GM18951 (cell line): ENCODE results near the gene FKBP4.
A peak's percentile ranks its signal among the peaks of the same experiment; 100 is the strongest.

Source experiments
- POLR2A ChIP-seq: IDR thresholded peaks from 4 replicates; pipeline ENCODE4 v1.6.1; 2011; ENCODE audit warnings: mild to moderate bottlenecking; ENCODE audit not compliant: insufficient read length, insufficient read depth; ENCODE audit errors: extremely low read depth
- in situ Hi-C: fragments of 300-500 bp; cut with MboI; formaldehyde crosslinking; loops from one replicate; pipeline ENCODE4 v1.12.0; 2022; ENCODE audit warnings: low sequenced_read_pairs, mixed read lengths, inconsistent platforms; ENCODE audit not compliant: unreplicated experiment

FKBP4 gene

DNA sequence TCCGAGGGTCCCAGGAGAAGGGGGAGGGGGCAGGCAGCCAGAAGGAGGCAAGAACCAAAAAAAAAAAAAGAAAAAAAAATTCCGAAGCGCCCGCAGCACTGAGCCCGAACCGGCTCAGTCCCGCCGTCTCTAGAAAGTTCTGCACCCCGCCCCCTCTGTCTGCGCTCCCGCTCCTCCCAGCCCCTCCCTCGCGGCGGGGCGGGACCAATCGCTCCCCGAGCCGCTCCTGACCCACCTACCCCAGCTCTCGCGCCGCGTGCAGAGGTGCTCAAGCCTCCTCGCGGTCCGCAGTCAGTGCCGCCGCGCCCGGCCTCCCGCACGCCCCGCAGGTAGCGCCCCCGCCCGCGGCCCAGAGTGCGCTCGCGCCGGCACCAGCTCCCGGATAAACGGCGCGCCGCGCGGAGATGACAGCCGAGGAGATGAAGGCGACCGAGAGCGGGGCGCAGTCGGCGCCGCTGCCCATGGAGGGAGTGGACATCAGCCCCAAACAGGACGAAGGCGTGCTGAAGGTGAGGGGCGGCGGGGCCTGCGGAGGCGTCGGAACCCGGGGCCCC lies at the start of gene FKBP4:
Gene FKBP4, plus strand, starts transcription at position 235 of the 554 bp plus-strand sequence. Its CDS starts 170 bp downstream, at position 405.
- peak; percentile 76 for TF ChIP-seq POLR2A
- in situ Hi-C loops = no loop called here

- in situ Hi-C loops = no loop called here
- TF ChIP-seq POLR2A = no peak
Observed at GRCh38 chr12:2745655-2746054, 49.1 kb upstream of the FKBP4 start.

- in situ Hi-C loops = no loop called here
- no peak for TF ChIP-seq POLR2A
Observed at GRCh38 chr12:2749580-2749979, 45.2 kb upstream of the FKBP4 start.

DNA sequence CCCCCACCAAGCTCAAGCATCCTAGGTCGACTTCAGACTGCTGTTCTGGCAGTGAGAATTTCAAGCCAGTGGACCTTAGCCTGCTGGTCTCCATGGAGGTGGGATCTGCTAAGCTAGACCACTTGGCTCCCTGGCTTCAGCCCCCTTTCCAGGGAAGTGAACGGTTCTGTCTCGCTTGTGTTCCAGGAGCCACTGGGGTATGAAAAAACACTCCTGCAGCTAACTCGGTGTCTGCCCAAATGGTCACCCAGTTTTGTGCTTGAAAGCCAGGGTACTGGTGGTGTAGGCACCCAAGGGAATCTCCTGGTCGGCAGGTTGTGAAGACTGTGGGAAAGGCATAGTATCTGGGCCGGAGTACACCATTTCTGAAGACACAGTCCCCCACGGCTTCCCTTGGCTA lies 44.6 kb upstream of the FKBP4 start:
- in situ Hi-C loops = no loop called here
- TF ChIP-seq POLR2A = no peak

GRCh38 chr12:2751230-2751629 lies 43.5 kb upstream of the FKBP4 start:
- no peak for TF ChIP-seq POLR2A
- in situ Hi-C loops = no loop called here

GRCh38 chr12:2751686-2752085 lies 43.1 kb upstream of the FKBP4 start:
- no peak for TF ChIP-seq POLR2A

DNA sequence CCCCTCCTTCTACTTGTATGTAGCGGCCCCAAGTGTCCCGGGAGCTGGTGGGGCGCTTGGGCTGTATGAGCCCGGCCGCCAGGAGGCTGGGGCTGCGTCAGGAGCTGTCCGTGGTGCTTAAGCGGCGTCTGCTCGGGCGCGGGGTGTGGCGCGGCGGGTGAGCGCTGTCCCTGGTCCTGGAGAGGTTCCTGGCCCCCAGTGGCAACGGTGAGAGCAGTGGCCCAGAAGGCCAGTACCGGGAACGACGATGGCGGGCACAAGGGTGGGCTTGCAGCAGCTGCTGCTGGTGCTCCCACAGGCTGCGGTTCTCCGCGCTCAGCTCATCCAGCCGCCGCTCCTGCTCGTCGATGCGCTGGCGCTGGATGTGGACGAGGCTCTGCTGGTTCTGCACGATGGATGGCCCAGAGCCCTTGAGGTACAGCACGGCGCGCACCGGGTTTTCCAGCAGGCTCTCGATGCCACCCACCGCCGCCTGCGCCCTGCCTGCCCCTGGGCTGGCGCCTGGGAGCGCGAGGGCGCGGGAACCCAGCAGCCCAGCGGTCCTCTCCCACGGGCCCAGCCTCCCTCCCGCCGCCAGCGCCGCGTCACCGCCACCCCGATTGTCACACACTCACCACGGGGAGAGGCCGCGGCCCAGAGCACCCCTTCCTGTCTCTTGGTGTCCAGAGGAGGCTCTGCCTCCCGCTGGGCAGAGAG lies 41.9 kb upstream of the FKBP4 start:
- in situ Hi-C loops = no loop called here
- TF ChIP-seq POLR2A = no peak

More at GRCh38 chr12:2751686-2752085, 43.1 kb upstream of the FKBP4 start:
- in situ Hi-C loops = no loop called here

DNA sequence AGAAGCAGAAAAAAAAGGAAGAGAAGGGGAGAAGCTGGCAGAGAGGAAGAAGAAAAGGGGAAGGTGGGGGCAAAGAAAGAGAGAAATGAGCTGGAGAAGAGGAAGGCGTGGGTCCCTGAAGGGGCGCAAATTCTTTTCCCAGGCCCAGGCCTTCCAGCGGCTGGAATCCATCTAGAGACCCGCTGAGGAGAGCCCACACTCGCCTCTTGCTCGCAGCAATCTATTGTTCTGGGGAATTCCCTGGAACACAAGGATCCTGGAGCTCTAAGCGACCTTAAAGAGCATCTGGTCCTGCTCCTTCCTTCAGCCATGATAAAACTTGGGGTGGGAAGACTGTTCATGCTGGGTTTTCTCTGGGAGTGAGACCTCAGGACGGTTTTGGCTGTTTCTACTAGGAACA lies 41.2 kb upstream of the FKBP4 start:
- in situ Hi-C loops = no loop called here

GRCh38 chr12:2754208-2754607 lies 40.6 kb upstream of the FKBP4 start:
- in situ Hi-C loops = no loop called here
- no peak for TF ChIP-seq POLR2A

More for the DNA sequence above, 41.2 kb upstream of the FKBP4 start:
- TF ChIP-seq POLR2A = no peak

DNA sequence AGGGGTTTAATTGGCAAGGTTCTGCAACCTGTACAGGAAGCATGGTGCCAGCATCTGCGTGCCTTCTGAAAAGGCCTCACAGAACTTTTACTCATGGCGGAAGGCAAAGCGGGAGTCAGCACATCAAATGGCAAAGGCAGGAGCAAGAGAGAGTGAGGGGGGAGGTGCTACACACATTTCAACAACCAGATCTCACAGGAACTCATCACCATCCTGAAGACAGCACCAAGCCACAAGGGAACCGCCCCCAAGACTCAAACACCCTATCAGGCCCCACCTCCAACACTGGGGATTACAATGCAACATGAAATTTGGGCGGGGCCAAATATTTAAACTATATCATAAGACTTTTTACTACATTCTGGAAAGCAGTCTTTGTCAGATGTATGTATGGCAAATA lies 38.0 kb upstream of the FKBP4 start:
- in situ Hi-C loops = no loop called here
- TF ChIP-seq POLR2A = no peak

DNA sequence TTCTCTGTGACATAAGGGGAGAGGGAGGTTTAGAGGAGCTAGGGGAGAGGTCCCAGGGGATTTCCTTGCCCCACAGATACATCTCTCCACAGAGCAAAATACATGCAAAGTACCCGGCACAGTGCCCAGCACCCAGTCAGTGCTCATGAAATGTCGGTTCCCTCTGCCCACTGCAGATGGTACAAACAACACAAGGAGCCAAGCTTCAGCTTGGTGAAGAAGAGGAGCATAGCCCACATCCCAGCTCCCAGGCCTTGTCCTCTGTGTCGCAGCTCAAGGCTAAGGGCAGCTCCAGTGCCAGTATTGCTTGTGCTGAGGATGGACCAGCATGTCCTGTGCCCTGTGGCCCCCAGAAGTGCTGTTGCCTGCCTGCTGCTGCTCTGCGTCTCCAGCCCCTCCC lies 35.0 kb upstream of the FKBP4 start:
- in situ Hi-C loops = no loop called here
- TF ChIP-seq POLR2A = no peak

DNA sequence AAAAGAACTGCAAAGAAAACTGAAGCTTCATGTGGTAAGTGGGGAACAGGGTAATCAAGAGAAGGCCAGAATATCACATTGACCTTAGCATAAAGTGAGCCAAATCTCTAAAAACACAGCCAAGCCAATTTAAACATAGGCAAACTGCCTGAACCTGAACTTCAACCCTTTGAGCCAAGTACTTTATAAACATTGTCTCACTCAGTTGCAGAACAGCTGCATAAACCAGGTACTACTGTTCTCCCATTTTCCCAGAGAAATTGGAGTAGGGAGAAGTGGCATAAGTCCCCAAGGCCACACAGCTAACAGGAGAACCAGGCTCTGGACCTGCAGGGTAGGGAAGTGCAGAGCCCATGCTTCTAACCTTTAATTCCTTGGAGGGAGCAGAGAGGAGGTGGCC lies 30.4 kb upstream of the FKBP4 start:
- TF ChIP-seq POLR2A = no peak
- in situ Hi-C loops = no loop called here

DNA sequence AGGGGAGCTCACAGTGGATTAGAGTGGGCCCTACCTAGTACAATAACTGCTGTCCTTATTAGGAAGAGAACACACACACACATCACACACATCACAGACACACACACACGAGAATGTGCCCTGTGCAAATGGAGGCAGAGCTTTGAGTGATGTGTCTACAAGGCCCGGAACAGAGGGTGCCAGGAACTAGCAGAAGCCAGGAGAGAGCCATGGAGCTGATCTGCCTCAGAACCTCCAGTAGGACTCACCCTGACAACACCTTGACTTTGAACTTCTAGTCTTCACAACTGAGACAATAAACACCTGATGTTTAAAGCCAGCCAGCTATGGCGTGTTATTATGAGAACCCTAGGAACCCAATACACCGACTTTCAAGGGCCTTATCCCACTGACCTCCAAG lies 29.7 kb upstream of the FKBP4 start:
- in situ Hi-C loops = no loop called here

DNA sequence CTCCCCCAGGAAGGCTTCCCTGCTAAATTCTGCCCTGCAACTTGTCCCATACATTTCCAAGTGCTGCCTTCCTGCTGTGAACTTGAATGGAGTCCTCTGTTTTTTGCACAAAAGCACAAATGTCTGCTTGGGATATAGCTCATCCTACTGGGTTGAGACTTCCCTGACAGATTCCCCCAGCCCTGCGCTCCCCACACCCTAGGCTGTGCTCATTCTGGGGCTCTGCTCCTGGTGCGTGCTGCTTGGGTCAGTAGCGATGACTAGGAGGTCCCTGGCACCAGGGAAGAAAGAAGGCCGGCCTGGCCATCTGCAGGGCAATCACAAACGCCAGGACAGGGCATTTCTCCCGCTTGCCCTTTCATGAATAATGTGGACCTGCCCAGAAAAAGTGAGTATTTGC lies 29.2 kb upstream of the FKBP4 start:
- in situ Hi-C loops = no loop called here
- no peak for TF ChIP-seq POLR2A

More for the DNA sequence above, 29.7 kb upstream of the FKBP4 start:
- TF ChIP-seq POLR2A = no peak
